Right atrium auricular region (tissue), 2 donors: ENCODE results near the gene TPM4. TPM values are rescaled to one million over a fixed set of nuclear protein-coding genes. Genes with fewer than 3 reads are reported as not detected.
"Not testable (repeated sequence)": the region's sequence is repeated elsewhere in the genome, so short reads cannot be mapped to it uniquely, and the experiment has no call there.

Source experiments
- DNase-seq: peaks from one replicate; pipeline ENCODE4 v3.0.0-alpha.2; 2019; ENCODE audit warnings: low spot score
- H3K27ac ChIP-seq, 2 donors: fragments of 200-600 bp; sonication (generic); 1 replicate in 1 of 2; 2 replicates in 1 of 2; pipeline ENCODE4 v1.5.1; 2016 to 2019
- H3K27me3 ChIP-seq, 2 donors: fragments of 200-600 bp; sonication (generic); one replicate each; pipeline versions ENCODE4 v1.5.1 to v1.6.0; 2017 to 2019
- H3K36me3 ChIP-seq: fragments of 200-600 bp; sonication (generic); one replicate; pipeline ENCODE4 v1.5.1; 2016
- H3K4me1 ChIP-seq, 2 donors: fragments of 200-600 bp; sonication (generic); one replicate each; pipeline versions ENCODE4 v1.5.1 to v1.6.0; 2017 to 2019
- H3K4me3 ChIP-seq, 2 donors: fragments of 200-600 bp; sonication (generic); 1 replicate in 1 of 2; 2 replicates in 1 of 2; pipeline ENCODE4 v1.5.1; 2017 to 2019; ENCODE audit warnings: mild to moderate bottlenecking in 1 of 2, moderate library complexity in 1 of 2
- H3K9me3 ChIP-seq, 2 donors: fragments of 200-600 bp; sonication (generic); one replicate each; pipeline ENCODE4 v1.5.1; 2019
- total RNA-seq, 2 donors: library from RNA; depleted of rRNA; stranded (reverse); fragments of >200 nt; gene quantifications; one replicate each; pipeline ENCODE4 v1.1.0, GENCODE V29; 2016
- TF ChIP-seq, protein P1 (sequence below), 2 donors: fragments of 200-600 bp; sonication (generic); IDR thresholded peaks; one replicate each; pipeline ENCODE4 v1.5.1; 2019; ENCODE audit warnings: antibody characterized with exemption in 2 of 2

TPM4 gene
- total RNA-seq, 2 donors from 2014 or later: 163 to 194 TPM

DNA sequence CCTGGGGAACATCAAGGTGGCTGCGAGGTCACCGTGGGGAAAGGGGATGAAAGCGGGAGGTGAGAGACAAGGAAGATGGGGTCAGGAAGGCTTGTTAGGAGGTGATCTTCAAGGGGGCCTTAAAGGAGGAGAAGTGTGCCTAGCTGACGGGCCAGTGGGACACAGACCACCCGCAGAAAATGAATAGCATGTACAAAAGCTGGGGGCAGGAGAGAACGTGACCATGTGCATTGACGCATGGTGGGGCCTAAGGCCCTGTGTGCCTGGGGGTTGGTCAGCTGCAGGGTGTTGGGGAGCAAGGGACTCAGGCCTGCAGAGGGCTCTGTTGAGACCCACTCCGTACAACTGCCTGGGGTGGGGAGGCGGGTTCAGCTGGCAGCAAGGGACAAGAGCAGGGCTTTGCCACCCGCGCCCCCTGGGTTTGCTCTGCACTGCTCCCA lies 41.3 kb downstream of the TPM4 start:
- Histone ChIP-seq H3K4me1 (peaks cover 0 to 30% of the 10 kb centered on the region in 2 donors), H3K27ac (no peak overlapping the region)

DNA sequence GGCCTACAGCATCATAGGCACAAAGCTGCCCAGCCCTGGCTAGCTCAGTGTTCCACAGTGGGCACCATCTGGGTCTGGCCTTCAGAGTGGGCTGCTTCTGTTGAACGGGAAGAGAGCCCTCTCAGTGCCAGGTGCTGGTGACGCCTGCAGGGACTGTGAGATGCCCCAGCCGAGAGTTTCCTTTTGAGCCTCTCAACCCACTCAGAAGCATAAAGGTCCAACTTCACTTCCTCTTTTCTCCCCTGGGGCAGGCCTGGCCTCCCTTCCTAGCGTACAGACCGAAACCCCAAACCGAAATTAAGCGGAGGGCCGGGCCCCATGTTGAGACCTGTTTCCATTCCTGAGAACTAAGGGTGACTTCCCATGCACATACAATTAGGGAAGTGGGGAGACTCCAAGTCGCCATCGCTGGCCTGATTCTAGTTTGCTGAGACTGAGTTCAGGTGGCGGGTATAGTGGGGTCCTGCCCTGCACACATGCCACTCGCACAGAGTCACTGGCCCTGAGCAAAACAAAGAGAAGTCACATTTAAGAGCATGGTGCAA lies 42.3 kb downstream of the TPM4 start:
- TF ChIP-seq, protein P1, sequence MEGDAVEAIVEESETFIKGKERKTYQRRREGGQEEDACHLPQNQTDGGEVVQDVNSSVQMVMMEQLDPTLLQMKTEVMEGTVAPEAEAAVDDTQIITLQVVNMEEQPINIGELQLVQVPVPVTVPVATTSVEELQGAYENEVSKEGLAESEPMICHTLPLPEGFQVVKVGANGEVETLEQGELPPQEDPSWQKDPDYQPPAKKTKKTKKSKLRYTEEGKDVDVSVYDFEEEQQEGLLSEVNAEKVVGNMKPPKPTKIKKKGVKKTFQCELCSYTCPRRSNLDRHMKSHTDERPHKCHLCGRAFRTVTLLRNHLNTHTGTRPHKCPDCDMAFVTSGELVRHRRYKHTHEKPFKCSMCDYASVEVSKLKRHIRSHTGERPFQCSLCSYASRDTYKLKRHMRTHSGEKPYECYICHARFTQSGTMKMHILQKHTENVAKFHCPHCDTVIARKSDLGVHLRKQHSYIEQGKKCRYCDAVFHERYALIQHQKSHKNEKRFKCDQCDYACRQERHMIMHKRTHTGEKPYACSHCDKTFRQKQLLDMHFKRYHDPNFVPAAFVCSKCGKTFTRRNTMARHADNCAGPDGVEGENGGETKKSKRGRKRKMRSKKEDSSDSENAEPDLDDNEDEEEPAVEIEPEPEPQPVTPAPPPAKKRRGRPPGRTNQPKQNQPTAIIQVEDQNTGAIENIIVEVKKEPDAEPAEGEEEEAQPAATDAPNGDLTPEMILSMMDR (IDR thresholded peaks at IDR 0.05): no peak
- Histone ChIP-seq H3K4me1 (peaks cover 0 to 21% of the 10 kb centered on the region in 2 donors), H3K9me3 (no peaks in the 10 kb centered on the region), H3K27me3 (no peaks in the 10 kb centered on the region), H3K36me3 (peaks cover 52% of the 10 kb centered on the region), H3K4me3 (no peak overlapping the region), H3K27ac (no peak overlapping the region)
- no peak for DNase-seq

More for the DNA sequence above, 41.3 kb downstream of the TPM4 start:
- Histone ChIP-seq H3K27me3 (no peaks in the 10 kb centered on the region), H3K4me3 (no peak overlapping the region), H3K9me3 (no peaks in the 10 kb centered on the region), H3K36me3 (peaks cover 43% of the 10 kb centered on the region)
- no peak for DNase-seq
- TF ChIP-seq, protein P1 (IDR thresholded peaks at IDR 0.05): no peak

DNA sequence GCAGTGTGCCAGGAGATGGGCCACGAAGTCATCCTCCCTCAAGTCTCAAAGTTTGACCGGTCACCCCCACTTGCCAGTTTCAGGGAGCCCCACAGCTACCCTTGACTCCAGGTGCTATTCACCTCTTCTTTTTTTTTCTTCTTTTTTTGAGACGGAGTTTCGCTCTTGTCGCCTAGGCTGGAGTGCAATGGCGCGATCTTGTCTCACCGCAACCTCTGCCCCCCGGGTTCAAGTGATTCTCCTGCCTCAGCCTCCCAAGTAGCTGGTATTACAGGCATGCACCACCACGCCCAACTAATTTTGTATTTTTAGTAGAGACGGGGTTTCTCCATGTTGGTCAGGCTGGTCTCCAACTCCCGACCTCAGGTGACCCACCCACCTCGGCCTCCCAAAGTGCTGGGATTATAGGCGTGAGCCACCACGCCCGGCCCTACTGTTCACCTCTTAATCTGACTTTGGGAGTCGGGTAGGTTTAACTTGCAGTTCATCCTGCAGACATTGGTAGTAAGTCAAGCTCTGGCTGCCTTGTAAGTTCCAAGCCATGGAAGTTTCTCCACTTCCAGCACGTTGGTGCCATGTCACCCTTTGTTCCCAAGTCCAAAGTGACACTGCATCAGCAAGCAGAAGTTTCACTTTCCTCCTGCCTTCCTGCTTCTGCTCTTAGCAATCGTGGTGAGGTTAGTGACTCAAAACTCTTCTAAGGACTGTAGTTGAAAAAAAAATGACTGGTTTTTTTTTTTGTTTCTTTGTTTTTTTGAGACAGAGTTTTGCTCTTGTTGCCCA lies 43.0 kb downstream of the TPM4 start:
- H3K9me3 ChIP-seq, H3K27me3 ChIP-seq, H3K27ac ChIP-seq, DNase-seq, H3K4me3 ChIP-seq: not testable (repeated sequence)
- Histone ChIP-seq H3K4me1 (peaks cover 0 to 17% of the 10 kb centered on the region in 2 donors), H3K36me3 (peaks cover 54% of the 10 kb centered on the region)

DNA sequence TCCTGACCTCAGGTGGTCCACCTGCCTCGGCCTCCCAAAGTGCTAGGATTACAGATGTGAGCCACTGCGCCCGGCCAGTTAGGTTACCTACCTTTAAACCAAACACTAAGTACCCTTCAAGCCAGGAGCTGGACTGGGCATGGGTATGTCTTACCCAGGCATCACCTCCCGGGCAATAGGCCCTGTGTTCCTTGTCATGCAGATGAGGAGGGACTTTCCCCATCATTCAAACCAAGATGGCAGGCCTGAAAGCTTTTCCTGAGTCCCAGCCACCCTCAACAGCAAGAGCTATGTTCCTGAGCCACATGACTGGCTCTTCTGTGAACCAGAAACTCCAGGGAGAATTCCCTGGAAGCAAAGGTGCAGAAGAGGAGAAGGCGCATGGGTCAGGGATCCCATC lies 44.8 kb downstream of the TPM4 start:
- H3K27ac ChIP-seq: no peak overlapping the region
- no peaks in the 10 kb centered on the region for H3K27me3 ChIP-seq
- H3K4me3 ChIP-seq: no peak overlapping the region
- H3K36me3 ChIP-seq: peaks cover 66% of the 10 kb centered on the region
- DNase-seq: no peak
- no peaks in the 10 kb centered on the region for H3K9me3 ChIP-seq
- H3K4me1 ChIP-seq: no peaks in the 10 kb centered on the region
- TF ChIP-seq, protein P1 (IDR thresholded peaks at IDR 0.05): no peak

DNA sequence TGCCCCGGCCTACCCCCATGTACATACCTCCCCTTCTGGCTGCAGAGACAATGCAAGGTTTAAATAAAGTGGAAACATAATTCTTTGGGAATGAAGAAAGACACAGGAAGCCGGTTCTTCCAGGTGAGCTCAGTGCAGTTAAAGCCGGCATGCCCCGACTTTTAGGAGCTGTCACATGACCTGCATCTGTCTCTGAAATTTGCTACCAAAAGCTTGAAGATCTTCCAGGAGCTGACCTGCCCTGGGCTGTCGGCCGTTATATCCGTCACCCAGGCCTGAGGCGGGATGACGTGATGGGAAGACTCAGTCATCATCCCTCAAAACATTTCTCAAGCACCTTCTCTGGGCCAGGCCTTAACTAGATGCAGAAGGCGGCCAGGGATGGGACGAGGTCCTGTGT lies 45.7 kb downstream of the TPM4 start:
- no peaks in the 10 kb centered on the region for H3K27me3 ChIP-seq
- no peak overlapping the region for H3K27ac ChIP-seq
- no peaks in the 10 kb centered on the region for H3K9me3 ChIP-seq
- H3K4me1 ChIP-seq: no peaks in the 10 kb centered on the region
- no peak overlapping the region for H3K4me3 ChIP-seq
- DNase-seq: no peak
- peaks cover 72% of the 10 kb centered on the region for H3K36me3 ChIP-seq
- TF ChIP-seq, protein P1 (IDR thresholded peaks at IDR 0.05): no peak

DNA sequence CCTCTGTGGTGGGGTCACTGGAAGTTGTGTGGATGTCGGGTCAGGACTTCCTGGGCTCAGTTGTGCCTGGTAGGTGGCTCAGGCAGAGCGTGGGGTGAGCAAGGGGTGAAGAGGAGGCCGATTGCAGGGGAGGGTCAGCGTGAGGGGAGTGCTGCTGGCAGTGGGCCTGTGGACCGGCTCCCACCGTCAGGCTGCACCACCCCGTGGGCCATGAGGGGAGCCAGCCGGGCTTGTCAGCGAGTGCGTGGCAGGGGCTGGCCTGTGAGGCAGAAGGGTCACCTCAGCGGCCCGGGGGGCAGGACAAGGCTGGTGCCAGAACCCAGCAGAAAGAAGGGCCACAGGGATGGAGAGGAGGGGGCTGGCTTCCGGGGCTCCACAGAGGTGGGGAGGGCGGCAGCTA lies 48.7 kb downstream of the TPM4 start:
- Histone ChIP-seq H3K27me3 (no peaks in the 10 kb centered on the region), H3K36me3 (peaks cover 84% of the 10 kb centered on the region), H3K4me3 (no peak overlapping the region), H3K4me1 (no peaks in the 10 kb centered on the region), H3K9me3 (no peaks in the 10 kb centered on the region), H3K27ac (no peak overlapping the region)
- no peak for DNase-seq
- TF ChIP-seq, protein P1 (IDR thresholded peaks at IDR 0.05): no peak
